H1 (cell line): ENCODE data around the gene SLC47A2. TPM values are rescaled to one million over a fixed set of nuclear protein-coding genes. Genes with fewer than 3 reads are reported as not detected.

ENCODE experiments used
- CTCF ChIA-PET: fragments of 300-600 bp; sonication (Branson Sonifier 250); formaldehyde crosslinking; loops from one replicate; lab custom pipeline; 2021; ENCODE audit not compliant: partially characterized antibody; lab: Charles Lee
- POLR2A ChIA-PET: fragments of 300-600 bp; sonication (Branson Sonifier 250); formaldehyde crosslinking; loops from one replicate; lab custom pipeline; 2021; ENCODE audit warnings: inconsistent platforms; ENCODE audit not compliant: partially characterized antibody; lab: Charles Lee
- DNase-seq, 2 experiments: peaks; one replicate each; pipeline versions ENCODE4 v3.0.0 to v3.0.0-alpha.2; 2010 to 2022; ENCODE audit warnings: low spot score in 2 of 2, low read depth in 1 of 2, mixed read lengths in 1 of 2
- FAIRE-seq: peaks from 2 replicates; lab custom pipeline; 2011; peaks lifted over from hg19 to GRCh38; lab: Jason Lieb, UNC
- H2AFZ ChIP-seq: 2 replicates; pipeline ENCODE4 v1.8.1; 2012; ENCODE audit warnings: low read length, inconsistent platforms
- H2AK5ac ChIP-seq: 2 replicates; pipeline ENCODE4 v1.6.1; 2013; ENCODE audit warnings: low read depth, low read length
- H2BK120ac ChIP-seq: replicated peaks from 2 replicates; pipeline ENCODE3; 2013; ENCODE audit warnings: low read depth, low read length, inconsistent platforms
- H2BK12ac ChIP-seq: 2 replicates; pipeline ENCODE4 v1.6.1; 2013; ENCODE audit warnings: low read depth, low read length
- H2BK15ac ChIP-seq: 2 replicates; pipeline ENCODE4 v1.6.1; 2013; ENCODE audit warnings: low read length
- H2BK20ac ChIP-seq: 2 replicates; pipeline ENCODE4 v1.6.1; 2013; ENCODE audit warnings: low read length
- H2BK5ac ChIP-seq: 2 replicates; pipeline ENCODE4 v1.6.1; 2013; ENCODE audit warnings: low read depth, low read length
- H3K14ac ChIP-seq: 2 replicates; pipeline ENCODE4 v1.6.1; 2013; ENCODE audit warnings: inconsistent platforms; ENCODE audit not compliant: insufficient read length
- H3K18ac ChIP-seq: 2 replicates; pipeline ENCODE4 v1.6.1; 2013; ENCODE audit warnings: low read length; ENCODE audit errors: extremely low read depth
- H3K23ac ChIP-seq: 2 replicates; pipeline ENCODE4 v1.6.1; 2013; ENCODE audit warnings: inconsistent platforms; ENCODE audit not compliant: insufficient read length
- H3K23me2 ChIP-seq: 2 replicates; pipeline ENCODE4 v1.6.1; 2013; ENCODE audit warnings: low read depth, low read length
- H3K27ac ChIP-seq: 2 replicates; pipeline ENCODE4 v1.6.1; 2011; ENCODE audit warnings: low read depth, low read length, inconsistent platforms
- H3K27me3 ChIP-seq, 4 experiments: replicated peaks in 1 of 4; 1 replicate in 1 of 4; 2 replicates in 3 of 4; pipeline versions ENCODE4 v1.6.1 to v1.8.1; 2011 to 2013; ENCODE audit warnings: low read length in 3 of 4, mild to moderate bottlenecking in 3 of 4, inconsistent platforms in 2 of 4, mixed read lengths in 2 of 4, moderate library complexity in 1 of 4; ENCODE audit not compliant: control insufficient read depth in 3 of 4, insufficient read depth in 3 of 4; ENCODE audit errors: extremely low read depth in 1 of 4
- H3K36me3 ChIP-seq, 4 experiments: 2 replicates each; pipeline versions ENCODE4 v1.6.1 to v1.8.1; 2011 to 2013; ENCODE audit warnings: mild to moderate bottlenecking in 4 of 4, low read length in 3 of 4, moderate library complexity in 2 of 4, control low read depth in 1 of 4, inconsistent platforms in 1 of 4; ENCODE audit not compliant: insufficient read depth in 4 of 4, control insufficient read depth in 2 of 4
- H3K4ac ChIP-seq: replicated peaks from 2 replicates; pipeline ENCODE3; 2013; ENCODE audit warnings: low read length, low read depth, mixed read lengths, inconsistent platforms; ENCODE audit not compliant: insufficient read length
- H3K4me1 ChIP-seq, 4 experiments: replicated peaks in 1 of 4; 1 replicate in 1 of 4; 2 replicates in 3 of 4; pipeline versions ENCODE4 v1.6.1 to v1.8.1; 2011 to 2013; ENCODE audit warnings: low read length in 3 of 4, inconsistent platforms in 2 of 4, mixed read lengths in 1 of 4; ENCODE audit not compliant: insufficient read depth in 4 of 4, control insufficient read depth in 3 of 4
- H3K4me2 ChIP-seq, 2 experiments: 2 replicates each; pipeline versions ENCODE4 v1.6.1 to v1.8.1; 2011 to 2013; ENCODE audit warnings: low read depth in 2 of 2, low read length in 2 of 2, control low read depth in 1 of 2, inconsistent platforms in 1 of 2, mild to moderate bottlenecking in 1 of 2; ENCODE audit not compliant: insufficient read depth in 1 of 2
- H3K4me3 ChIP-seq, 4 experiments: fragments of 200-600, 300-600 bp in 1 of 4; sonication (generic), shearing (Covaris generic), sonication (Bioruptor Twin) in 1 of 4; 2 replicates each; pipeline versions ENCODE4 v1.5.1 to v1.8.1; 2011 to 2016; ENCODE audit warnings: low read length in 4 of 4, low read depth in 3 of 4, control low read depth in 2 of 4, inconsistent platforms in 2 of 4, mild to moderate bottlenecking in 2 of 4, mixed read lengths in 1 of 4, moderate library complexity in 1 of 4; ENCODE audit not compliant: insufficient read depth in 2 of 4; ENCODE audit errors: extremely low read depth in 1 of 4
- H3K56ac ChIP-seq: replicated peaks from 2 replicates; pipeline ENCODE3; 2013; ENCODE audit warnings: low read depth, mild to moderate bottlenecking, mixed read lengths, low read length, inconsistent platforms; ENCODE audit not compliant: insufficient read length
- H3K79me1 ChIP-seq: 2 replicates; pipeline ENCODE4 v1.6.1; 2013; ENCODE audit warnings: low read depth, low read length, control low read depth
- H3K79me2 ChIP-seq, 2 experiments: 2 replicates each; pipeline versions ENCODE4 v1.6.1 to v1.8.1; 2012 to 2013; ENCODE audit warnings: low read length in 2 of 2, mild to moderate bottlenecking in 2 of 2, inconsistent platforms in 1 of 2; ENCODE audit not compliant: insufficient read depth in 2 of 2, control insufficient read depth in 1 of 2
- H3K9ac ChIP-seq, 4 experiments: replicated peaks in 1 of 4; 1 replicate in 1 of 4; 2 replicates in 3 of 4; pipeline versions ENCODE4 v1.6.1 to v1.8.1; 2011 to 2013; ENCODE audit warnings: low read depth in 3 of 4, low read length in 3 of 4, control low read depth in 2 of 4, mild to moderate bottlenecking in 2 of 4, moderate library complexity in 2 of 4, inconsistent platforms in 1 of 4; ENCODE audit errors: extremely low read depth in 1 of 4
- H3K9me3 ChIP-seq, 2 experiments: 2 replicates each; pipeline versions ENCODE4 v1.6.1 to v1.8.1; 2012 to 2013; ENCODE audit warnings: mild to moderate bottlenecking in 2 of 2, moderate library complexity in 2 of 2, control low read depth in 1 of 2, inconsistent platforms in 1 of 2, low read depth in 1 of 2, low read length in 1 of 2, mixed read lengths in 1 of 2; ENCODE audit not compliant: insufficient read depth in 2 of 2
- H4K20me1 ChIP-seq, 2 experiments: replicated peaks in 1 of 2; 2 replicates each; pipeline versions ENCODE3 to v1.8.1; 2011 to 2013; ENCODE audit warnings: inconsistent platforms in 2 of 2, low read length in 2 of 2, mild to moderate bottlenecking in 1 of 2; ENCODE audit not compliant: insufficient read depth in 2 of 2, control insufficient read depth in 1 of 2
- H4K5ac ChIP-seq: 2 replicates; pipeline ENCODE4 v1.6.1; 2013; ENCODE audit warnings: low read length, low read depth, mixed read lengths, inconsistent platforms; ENCODE audit not compliant: insufficient read length
- H4K8ac ChIP-seq: 2 replicates; pipeline ENCODE4 v1.8.0; 2013; ENCODE audit warnings: mild to moderate bottlenecking, moderate library complexity, low read length, inconsistent platforms; ENCODE audit not compliant: insufficient read depth; ENCODE audit errors: extremely low read depth
- H4K91ac ChIP-seq: replicated peaks from 2 replicates; pipeline ENCODE3; 2013; ENCODE audit warnings: low read length, mixed read lengths, inconsistent platforms; ENCODE audit not compliant: insufficient read length
- BACH1 ChIP-seq: IDR thresholded peaks from 2 replicates; pipeline ENCODE4 v1.6.1; 2012; ENCODE audit warnings: low read length, improper control_type of control experiment
- WGBS, 2 experiments: shearing (Covaris generic) in 1 of 2; methylation state at CpG; one replicate each; pipeline versions ENCODE4 v1.1.6 to v1.1.7; 2013 to 2015; ENCODE audit warnings: low lambda C conversion rate in 2 of 2, mixed read lengths in 2 of 2, inconsistent platforms in 1 of 2, low coverage in 1 of 2, missing lambda C conversion rate in 1 of 2; ENCODE audit not compliant: insufficient replicate concordance in 2 of 2, insufficient coverage in 1 of 2, insufficient read length in 1 of 2; ENCODE audit errors: extremely low coverage in 1 of 2, missing lambda C conversion rate in 1 of 2; 5-methylcytosine and 5-hydroxymethylcytosine counted together
- polyA plus RNA-seq, 7 experiments: library from polyadenylated mRNA; depleted of rRNA in 3 of 7; stranded (reverse) in 5 of 7; unstranded in 2 of 7; fragments of >200 nt in 5 of 7; fragments of 200-250 nt in 2 of 7; gene quantifications; 1 replicate in 5 of 7; 2 replicates in 1 of 7; 4 replicates in 1 of 7; pipeline versions ENCODE4 v1.2.1 to v1.2.3, GENCODE V29; 2011 to 2013; ENCODE audit warnings: missing spikeins in 2 of 7, mixed read lengths in 2 of 7
- total RNA-seq: library from RNA; stranded (reverse); fragmentation: NEBNext Ultra II Directional; extraction: Animal tissue kit (Norgen Biotek cat#: 25700); gene quantifications from 2 replicates; pipeline ENCODE4 v1.2.1, GENCODE V29; 2021

The SLC47A2 gene
- total and polyA plus RNA-seq, 2 of the 8 experiments (the other 6 are each of a cell fraction or from before 2014, with no cell fraction given), result not detected

GRCh38 chr17:19736071-19736470, 19.7 kb upstream of the SLC47A2 start:
- Histone ChIP-seq H3K9ac (no peak overlapping the region), H3K27me3 (no peaks in the 10 kb centered on the region; a peak in 1 of 7 replicates), H2BK12ac (no peak overlapping the region), H2BK20ac (no peak overlapping the region), H3K23ac (no peak overlapping the region), H4K5ac (no peak overlapping the region), H2BK120ac (no peak overlapping the region), H3K23me2 (no peaks in the 10 kb centered on the region), H2BK15ac (no peak overlapping the region), H2AFZ (no peak overlapping the region; the same call in 1 of the 2 replicates), H3K4ac (no peak overlapping the region), H4K8ac (no peak overlapping the region), H3K14ac (no peak overlapping the region), H2AK5ac (no peak overlapping the region), H4K20me1 (no peaks in the 10 kb centered on the region), H3K79me1 (no peaks in the 10 kb centered on the region), H3K27ac (no peak overlapping the region), H3K9me3 (no peaks in the 10 kb centered on the region), H3K4me2 (no peak overlapping the region), H3K36me3 (no peaks in the 10 kb centered on the region), H3K79me2 (no peaks in the 10 kb centered on the region), H2BK5ac (no peak overlapping the region), H4K91ac (no peak overlapping the region), H3K4me3 (no peak overlapping the region), H3K4me1 (no peaks in the 10 kb centered on the region), H3K56ac (no peak overlapping the region), H3K18ac (no peak overlapping the region)
- TF ChIP-seq BACH1, result no peak
- DNase-seq (no peak), FAIRE-seq (no peak)
- WGBS, 2 experiments, result 87% methylated on average over 11 of the region's 11 CpGs; no CpG with 5 or more reads in 1 of the 2 experiments
- CTCF ChIA-PET, result interaction anchor here (0.7 to 1.6 kb wide), 4 partner anchors 17 to 42 kb away, joined by 3 to 8 read pairs (median 3); partner anchors contain the start of gene SLC47A2
- POLR2A ChIA-PET, result no interaction called here
